ENCODE measurements around the gene FAM193B.
"Not testable (repeated sequence)": the region's sequence is repeated elsewhere in the genome, so short reads cannot be mapped to it uniquely, and the experiment has no call there.

FAM193B gene

GRCh38 chr5:177487975-177488374, 66.4 kb downstream of the FAM193B start:
- in situ Hi-C loops (cut with MboI; ENCODE audit: low sequenced_read_pairs), result no loop called here

- in situ Hi-C loops (cut with MboI; ENCODE audit: low sequenced_read_pairs), result no loop called here
Measured at GRCh38 chr5:177487144-177487543, 67.2 kb downstream of the FAM193B start.

GRCh38 chr5:177486256-177486655, 68.1 kb downstream of the FAM193B start:
- in situ Hi-C loops (cut with MboI; ENCODE audit: low sequenced_read_pairs), result no loop called here

- in situ Hi-C loops (cut with MboI; ENCODE audit: low sequenced_read_pairs), result not testable (repeated sequence)
Measured at GRCh38 chr5:177485753-177486152, 68.6 kb downstream of the FAM193B start.

- in situ Hi-C loops (cut with MboI; ENCODE audit: low sequenced_read_pairs), result no loop called here
Measured at GRCh38 chr5:177484902-177485549, 69.3 kb downstream of the FAM193B start.

- in situ Hi-C loops (cut with MboI; ENCODE audit: low sequenced_read_pairs), result no loop called here
Measured at GRCh38 chr5:177483994-177484901, 70.1 kb downstream of the FAM193B start.

- in situ Hi-C loops (cut with MboI; ENCODE audit: low sequenced_read_pairs), result no loop called here
Measured at GRCh38 chr5:177483042-177483441, 71.3 kb downstream of the FAM193B start.

- in situ Hi-C loops (cut with MboI; ENCODE audit: low sequenced_read_pairs), result no loop called here
Measured at GRCh38 chr5:177482359-177482795, 72.0 kb downstream of the FAM193B start.

- in situ Hi-C loops (cut with MboI; ENCODE audit: low sequenced_read_pairs), result no loop called here
Measured at GRCh38 chr5:177479774-177480173, 74.6 kb downstream of the FAM193B start.

GRCh38 chr5:177478711-177479646, 75.4 kb downstream of the FAM193B start:
- in situ Hi-C loops (cut with MboI; ENCODE audit: low sequenced_read_pairs), result no loop called here

GRCh38 chr5:177477701-177478477, 76.5 kb downstream of the FAM193B start:
- in situ Hi-C loops (cut with MboI; ENCODE audit: low sequenced_read_pairs), result no loop called here

GRCh38 chr5:177476531-177477233, 77.7 kb downstream of the FAM193B start:
- in situ Hi-C loops (cut with MboI; ENCODE audit: low sequenced_read_pairs), result no loop called here

- in situ Hi-C loops (cut with MboI; ENCODE audit: low sequenced_read_pairs), result no loop called here
Measured at GRCh38 chr5:177475563-177476427, 78.6 kb downstream of the FAM193B start.

GRCh38 chr5:177474846-177475562, 79.4 kb downstream of the FAM193B start:
- in situ Hi-C loops (cut with MboI; ENCODE audit: low sequenced_read_pairs), result no loop called here

GRCh38 chr5:177474002-177474476, 80.3 kb downstream of the FAM193B start:
- in situ Hi-C loops (cut with MboI; ENCODE audit: low sequenced_read_pairs), result no loop called here

GRCh38 chr5:177473443-177474001, 80.8 kb downstream of the FAM193B start, which contains the start of gene DBN1:
TSS of gene DBN1 (minus strand) at chr5:177473634. CDS start at chr5:177473521, 113 bp downstream.
- in situ Hi-C loops (cut with MboI; ENCODE audit: low sequenced_read_pairs), result no loop called here
